Fibroblast of the aortic adventitia (primary cell): ENCODE results near the gene UPB1. TPM values are rescaled to one million over a fixed set of nuclear protein-coding genes. Genes with fewer than 3 reads are reported as not detected.

ENCODE experiments used
- DNase-seq: peaks from one replicate; pipeline ENCODE4 v3.0.0-alpha.2; 2010; ENCODE audit warnings: low read depth
- H3K4me3 ChIP-seq: 2 replicates; pipeline ENCODE4 v1.5.1; 2011; ENCODE audit warnings: low read depth, mild to moderate bottlenecking, control low read depth, low read length, moderate library complexity
- total RNA-seq: library from RNA; depleted of rRNA; stranded (reverse); fragments of >200 nt; gene quantifications from 2 replicates; pipeline ENCODE4 v1.2.3, GENCODE V29; 2012; ENCODE audit warnings: low replicate concordance
- TF ChIP-seq, protein P1 (sequence below): IDR thresholded peaks from 2 replicates; pipeline ENCODE4 v1.5.1; 2011; ENCODE audit warnings: mild to moderate bottlenecking, low read length, control low read depth, inconsistent platforms; ENCODE audit not compliant: insufficient read depth

The UPB1 gene
- total RNA-seq, 1 donor: not detected

DNA sequence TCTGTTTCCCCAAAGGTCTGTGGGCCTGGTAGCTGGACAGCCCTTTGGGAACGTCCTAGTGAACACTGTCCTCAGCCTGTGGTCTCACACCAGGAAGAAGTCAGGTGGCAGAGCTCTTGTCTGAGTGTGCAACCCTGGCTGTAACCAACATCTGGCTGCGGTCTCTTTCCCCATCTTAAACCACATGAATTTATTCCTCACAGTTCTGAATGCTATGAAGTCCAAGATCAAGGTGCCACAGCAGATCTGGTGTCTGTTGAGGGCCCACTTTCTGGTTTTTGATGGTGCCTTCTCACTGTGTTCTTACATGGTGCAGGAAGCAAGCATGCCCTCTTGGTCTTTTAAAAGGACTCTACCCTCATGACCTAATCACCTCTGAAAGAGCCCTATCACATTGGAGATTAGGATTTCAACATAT, 2.7 kb downstream of the UPB1 start:
- H3K4me3 ChIP-seq: no peak overlapping the region
- TF ChIP-seq, protein P1, sequence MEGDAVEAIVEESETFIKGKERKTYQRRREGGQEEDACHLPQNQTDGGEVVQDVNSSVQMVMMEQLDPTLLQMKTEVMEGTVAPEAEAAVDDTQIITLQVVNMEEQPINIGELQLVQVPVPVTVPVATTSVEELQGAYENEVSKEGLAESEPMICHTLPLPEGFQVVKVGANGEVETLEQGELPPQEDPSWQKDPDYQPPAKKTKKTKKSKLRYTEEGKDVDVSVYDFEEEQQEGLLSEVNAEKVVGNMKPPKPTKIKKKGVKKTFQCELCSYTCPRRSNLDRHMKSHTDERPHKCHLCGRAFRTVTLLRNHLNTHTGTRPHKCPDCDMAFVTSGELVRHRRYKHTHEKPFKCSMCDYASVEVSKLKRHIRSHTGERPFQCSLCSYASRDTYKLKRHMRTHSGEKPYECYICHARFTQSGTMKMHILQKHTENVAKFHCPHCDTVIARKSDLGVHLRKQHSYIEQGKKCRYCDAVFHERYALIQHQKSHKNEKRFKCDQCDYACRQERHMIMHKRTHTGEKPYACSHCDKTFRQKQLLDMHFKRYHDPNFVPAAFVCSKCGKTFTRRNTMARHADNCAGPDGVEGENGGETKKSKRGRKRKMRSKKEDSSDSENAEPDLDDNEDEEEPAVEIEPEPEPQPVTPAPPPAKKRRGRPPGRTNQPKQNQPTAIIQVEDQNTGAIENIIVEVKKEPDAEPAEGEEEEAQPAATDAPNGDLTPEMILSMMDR: no peak
- DNase-seq: no peak

DNA sequence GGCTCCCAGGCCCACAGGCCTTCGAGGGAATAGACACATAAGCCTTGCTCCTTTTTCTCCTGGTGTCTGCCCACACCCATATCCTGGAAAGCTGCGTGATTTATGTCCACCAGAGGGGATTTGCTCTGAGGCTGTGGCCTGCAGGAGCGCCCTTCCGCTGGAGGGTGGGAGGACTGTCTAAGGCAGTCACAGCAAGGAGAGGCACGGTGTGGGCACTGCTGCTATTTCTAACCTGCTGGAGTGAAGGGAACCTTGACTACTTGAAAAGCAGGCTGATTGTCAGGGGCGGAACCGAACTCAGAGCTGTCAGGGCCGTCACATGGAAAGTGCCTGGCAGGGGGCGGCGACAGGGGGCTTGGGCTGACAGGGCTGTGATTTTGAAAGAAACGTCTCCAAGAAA, 3.7 kb downstream of the UPB1 start:
- TF ChIP-seq, protein P1: no peak
- no peak for DNase-seq
- H3K4me3 ChIP-seq: no peak overlapping the region

DNA sequence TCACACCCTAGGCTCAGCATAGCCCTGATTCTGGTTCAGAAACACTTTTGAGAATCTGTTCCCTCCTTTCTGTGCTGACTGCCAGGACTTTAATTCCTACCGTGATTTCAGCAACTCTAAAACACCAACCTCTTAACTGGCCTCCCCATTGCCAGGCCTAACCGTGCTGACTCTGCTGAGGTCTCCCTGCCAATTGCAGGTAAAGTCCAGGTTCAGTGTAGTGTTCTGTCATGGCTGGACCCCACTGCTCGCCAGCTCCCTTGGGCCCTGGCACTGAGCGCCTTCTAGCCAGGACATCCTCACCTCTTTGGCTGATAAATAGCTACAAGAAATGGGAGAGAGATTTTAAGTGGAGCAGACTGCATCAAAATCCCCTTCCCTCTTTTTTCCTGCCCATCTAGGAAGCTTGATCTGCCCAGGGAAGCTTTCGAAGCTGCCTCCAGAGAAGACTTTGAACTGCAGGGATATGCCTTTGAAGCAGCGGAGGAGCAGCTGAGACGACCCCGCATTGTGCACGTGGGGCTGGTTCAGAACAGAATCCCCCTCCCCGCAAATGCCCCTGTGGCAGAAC, 4.7 kb downstream of the UPB1 start:
- no peak overlapping the region for H3K4me3 ChIP-seq
- TF ChIP-seq, protein P1: no peak
- DNase-seq: no peak

DNA sequence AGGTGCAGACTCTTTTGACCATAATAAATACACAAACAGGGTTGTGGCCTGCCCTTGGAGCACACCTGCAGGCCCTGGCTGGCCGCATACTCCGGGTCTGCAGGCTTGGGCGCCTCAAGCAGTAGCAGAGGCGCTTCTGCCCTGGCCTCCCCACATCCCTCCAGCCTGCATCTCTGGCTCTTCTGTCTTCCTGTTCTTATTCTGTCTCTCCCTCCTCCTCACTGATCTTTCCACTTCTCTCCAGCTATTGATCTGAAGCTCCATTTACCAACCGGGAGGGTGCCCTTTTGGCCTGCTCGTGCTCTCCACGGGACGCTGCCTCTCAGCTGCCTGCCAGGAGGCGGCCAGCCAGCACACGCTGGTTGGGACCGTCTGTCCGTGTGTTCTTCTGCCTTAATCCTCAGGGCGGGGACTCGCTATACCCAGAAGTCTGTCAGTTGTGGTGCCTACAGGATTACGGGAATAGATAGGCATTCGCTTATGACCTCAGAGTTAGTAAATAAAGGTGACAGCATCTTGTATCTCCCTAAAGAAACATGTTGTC, 5.2 kb downstream of the UPB1 start:
- no peak for DNase-seq
- TF ChIP-seq, protein P1: no peak
- H3K4me3 ChIP-seq: no peak overlapping the region

DNA sequence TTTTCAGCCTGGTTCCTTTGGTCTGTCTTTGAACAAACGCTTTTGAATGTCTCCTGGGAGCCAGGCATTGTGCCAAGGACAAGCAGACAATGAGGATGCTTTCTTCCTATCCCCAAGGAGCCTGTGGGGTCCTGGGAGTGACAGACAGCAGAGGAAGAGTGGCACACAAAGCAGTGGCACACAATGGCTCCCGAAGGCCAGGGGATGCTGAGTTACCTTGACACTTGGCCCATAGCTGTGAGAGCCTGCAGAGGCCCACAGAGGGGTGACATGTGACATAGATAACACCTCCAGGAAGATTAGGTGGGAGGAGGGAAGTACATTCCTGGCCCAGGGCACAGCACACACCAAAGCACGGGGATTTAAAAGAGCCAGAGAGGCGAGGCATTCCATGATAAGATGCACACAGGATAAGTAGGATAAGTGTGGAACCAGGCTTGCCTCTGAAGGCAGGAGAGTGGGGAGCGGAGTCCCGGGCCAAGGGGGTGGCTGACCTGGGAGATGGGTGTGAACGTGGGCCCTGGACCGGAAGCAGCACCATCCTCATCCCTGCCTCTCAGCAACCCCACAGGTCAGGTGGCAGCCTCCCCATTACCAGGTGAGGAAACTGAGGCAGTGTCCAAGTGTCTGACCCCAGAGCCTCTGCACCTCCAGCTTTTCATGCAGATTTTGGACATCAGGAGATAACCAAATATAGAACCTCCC, 6.3 kb downstream of the UPB1 start:
- DNase-seq: no peak
- no peak overlapping the region for H3K4me3 ChIP-seq
- TF ChIP-seq, protein P1: no peak

DNA sequence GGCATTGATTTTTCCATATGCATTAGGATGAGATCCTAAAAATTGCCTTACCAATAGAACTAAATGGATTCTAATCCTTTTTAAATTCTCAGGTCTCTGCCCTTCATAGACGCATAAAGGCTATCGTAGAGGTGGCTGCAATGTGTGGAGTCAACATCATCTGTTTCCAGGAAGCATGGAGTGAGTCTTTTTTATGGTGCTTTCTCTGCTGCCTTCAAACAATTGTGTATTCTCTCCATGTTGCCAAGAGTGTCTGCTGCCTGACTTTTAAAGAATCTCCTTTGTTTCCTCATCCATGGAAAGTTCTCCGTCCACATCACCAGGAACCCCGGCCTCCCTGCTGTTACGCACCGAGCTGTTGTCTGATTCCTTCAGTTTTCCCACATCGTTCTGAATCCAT, 6.9 kb downstream of the UPB1 start:
- no peak for DNase-seq
- TF ChIP-seq, protein P1: no peak
- no peak overlapping the region for H3K4me3 ChIP-seq

DNA sequence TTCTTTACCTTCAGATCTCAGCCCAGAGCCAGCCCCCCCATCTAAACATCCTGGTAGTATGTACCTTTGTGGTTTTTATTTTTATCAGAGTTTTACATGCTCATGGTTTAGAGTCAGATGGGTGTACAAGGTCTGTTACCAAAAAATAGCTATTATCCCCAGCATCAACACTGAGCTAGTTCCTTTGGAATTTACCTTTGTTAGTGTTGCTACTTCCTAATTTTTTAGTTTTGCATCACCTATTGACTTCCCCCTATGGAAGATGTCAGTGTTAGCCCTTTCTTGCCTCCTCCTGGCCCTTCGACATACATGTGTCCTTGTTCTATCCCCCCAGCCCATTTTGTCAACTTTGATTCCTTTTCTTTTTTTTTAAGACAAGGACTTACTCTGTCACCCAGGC, 7.4 kb downstream of the UPB1 start:
- TF ChIP-seq, protein P1: no peak
- no peak for DNase-seq
- H3K4me3 ChIP-seq: no peak overlapping the region
